K562 (cell line): ENCODE results near the gene RHOBTB3. TPM values are rescaled to one million over a fixed set of nuclear protein-coding genes. Genes with fewer than 3 reads are reported as not detected.
A peak's percentile ranks its signal among the peaks of the same experiment; 100 is the strongest.

Experiments
- CBFA2T3 ChIP-seq: fragments of 450-650 bp; IDR thresholded peaks from 2 replicates; pipeline ENCODE4 v1.6.1; 2017
- CREM ChIP-seq: IDR thresholded peaks from 2 replicates; pipeline ENCODE4 v1.6.1; 2014; ENCODE audit warnings: antibody characterized with exemption, low read depth
- HDGF ChIP-seq: fragments of 450-650 bp; IDR thresholded peaks from 2 replicates; pipeline ENCODE4 v1.6.1; 2016
- MXI1 ChIP-seq: IDR thresholded peaks from 2 replicates; pipeline ENCODE4 v1.6.1; 2011; ENCODE audit warnings: low read depth, mild to moderate bottlenecking, improper control_type of control experiment, low read length
- MYBL2 ChIP-seq, 2 experiments: fragments of 450-650 bp in 1 of 2; sonication (generic) in 1 of 2; formaldehyde crosslinking in 1 of 2; IDR thresholded peaks; 2 replicates each; pipeline versions ENCODE4 v1.6.1 to v1.8.1; 2017 to 2022; ENCODE audit warnings: borderline replicate concordance in 1 of 2, inconsistent platforms in 1 of 2, low read depth in 1 of 2, mild to moderate bottlenecking in 1 of 2, missing genetic modification reagents in 1 of 2, moderate library complexity in 1 of 2
- PBX2 ChIP-seq, 2 experiments: IDR thresholded peaks in 1 of 2; conservative IDR thresholded peaks in 1 of 2; 2 replicates each; pipeline ENCODE4 v1.6.1; 2016; ENCODE audit warnings: low read depth in 2 of 2, mild to moderate bottlenecking in 1 of 2, missing compliant biosample characterization in 1 of 2, missing genetic modification characterization in 1 of 2, moderate library complexity in 1 of 2
- RAD51 ChIP-seq: fragments of 450-650 bp; IDR thresholded peaks from 2 replicates; pipeline ENCODE4 v1.7.1; 2016; ENCODE audit warnings: low read depth, mild to moderate bottlenecking, borderline replicate concordance
- SMAD3 ChIP-seq: fragments of 450-650 bp; formaldehyde crosslinking; conservative IDR thresholded peaks from 2 replicates; pipeline ENCODE4 v1.4.0; 2020; ENCODE audit warnings: mild to moderate bottlenecking
- SMARCA4 ChIP-seq: fragments of 450-650 bp; IDR thresholded peaks from 2 replicates; pipeline ENCODE4 v1.6.1; 2016
- SMARCE1 ChIP-seq: fragments of 450-650 bp; IDR thresholded peaks from 2 replicates; pipeline ENCODE4 v1.7.1; 2016; ENCODE audit warnings: mild to moderate bottlenecking
- ZNF311 ChIP-seq: fragments of 250-450 bp; sonication (Bioruptor Pico); IDR thresholded peaks from 2 replicates; pipeline ENCODE4 v1.4.0; 2020; ENCODE audit warnings: mild to moderate bottlenecking, moderate library complexity
- ZNF586 ChIP-seq: fragments of 450-650 bp; formaldehyde crosslinking; conservative IDR thresholded peaks from 2 replicates; pipeline ENCODE4 v1.4.0; 2020; ENCODE audit warnings: mild to moderate bottlenecking, moderate library complexity
- ZNF707 ChIP-seq: fragments of 250-450 bp; sonication (Bioruptor Pico); conservative IDR thresholded peaks from 2 replicates; pipeline ENCODE4 v1.8.0; 2022; ENCODE audit warnings: inconsistent platforms, mild to moderate bottlenecking, moderate library complexity
- polyA plus RNA-seq, 8 experiments: library from polyadenylated mRNA; depleted of rRNA in 4 of 8; stranded (reverse) in 5 of 8; unstranded in 3 of 8; fragments of >200 nt; fragmentation: Nextera tagmentation in 2 of 8; fragmentation: Illumina TruSeq in 1 of 8; extraction: Ambion mirVana in 2 of 8; extraction: Trizol in 1 of 8; gene quantifications; 2 replicates each; pipeline versions ENCODE4 v1.2.1 to v1.2.3, GENCODE V29; 2011 to 2014; ENCODE audit warnings: inconsistent platforms in 1 of 8, missing spikeins in 1 of 8
- total RNA-seq, 7 experiments: library from RNA; depleted of rRNA in 6 of 7; stranded (reverse); fragments of >200 nt in 6 of 7; fragmentation: Illumina TruSeq in 2 of 7; extraction: Trizol in 2 of 7; gene quantifications; 2 replicates each; pipeline versions ENCODE4 v1.2.1 to v1.2.3, GENCODE V29; 2011 to 2021; ENCODE audit warnings: low replicate concordance in 1 of 7
- TF ChIP-seq, protein P1 (sequence below): fragments of 200-400 bp; formaldehyde crosslinking; IDR thresholded peaks from 2 replicates; pipeline ENCODE4 v1.6.1; 2017; ENCODE audit warnings: mild to moderate bottlenecking, low read depth, low read length, moderate library complexity
- TF ChIP-seq, protein P2 (sequence below): sonication (generic); IDR thresholded peaks from 2 replicates; pipeline ENCODE4 v1.6.1; 2016
- TF ChIP-seq, protein P3 (sequence below): fragments of 250-450 bp; sonication (Bioruptor Pico); IDR thresholded peaks from 2 replicates; pipeline ENCODE4 v1.5.0; 2020; ENCODE audit warnings: mild to moderate bottlenecking
- TF ChIP-seq, protein P4 (sequence below): fragments of 450-650 bp; formaldehyde crosslinking; IDR thresholded peaks from 2 replicates; pipeline ENCODE4 v1.4.0; 2020; ENCODE audit warnings: mild to moderate bottlenecking, moderate library complexity

Gene RHOBTB3
- total and polyA plus RNA-seq, 9 of the 15 experiments (the other 6 are each of a cell fraction or from before 2014, with no cell fraction given), result 39.7 to 143 (median 115) TPM

- TF ChIP-seq, protein P1, sequence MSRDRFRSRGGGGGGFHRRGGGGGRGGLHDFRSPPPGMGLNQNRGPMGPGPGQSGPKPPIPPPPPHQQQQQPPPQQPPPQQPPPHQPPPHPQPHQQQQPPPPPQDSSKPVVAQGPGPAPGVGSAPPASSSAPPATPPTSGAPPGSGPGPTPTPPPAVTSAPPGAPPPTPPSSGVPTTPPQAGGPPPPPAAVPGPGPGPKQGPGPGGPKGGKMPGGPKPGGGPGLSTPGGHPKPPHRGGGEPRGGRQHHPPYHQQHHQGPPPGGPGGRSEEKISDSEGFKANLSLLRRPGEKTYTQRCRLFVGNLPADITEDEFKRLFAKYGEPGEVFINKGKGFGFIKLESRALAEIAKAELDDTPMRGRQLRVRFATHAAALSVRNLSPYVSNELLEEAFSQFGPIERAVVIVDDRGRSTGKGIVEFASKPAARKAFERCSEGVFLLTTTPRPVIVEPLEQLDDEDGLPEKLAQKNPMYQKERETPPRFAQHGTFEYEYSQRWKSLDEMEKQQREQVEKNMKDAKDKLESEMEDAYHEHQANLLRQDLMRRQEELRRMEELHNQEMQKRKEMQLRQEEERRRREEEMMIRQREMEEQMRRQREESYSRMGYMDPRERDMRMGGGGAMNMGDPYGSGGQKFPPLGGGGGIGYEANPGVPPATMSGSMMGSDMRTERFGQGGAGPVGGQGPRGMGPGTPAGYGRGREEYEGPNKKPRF, result no peak
- TF ChIP-seq, protein P2, sequence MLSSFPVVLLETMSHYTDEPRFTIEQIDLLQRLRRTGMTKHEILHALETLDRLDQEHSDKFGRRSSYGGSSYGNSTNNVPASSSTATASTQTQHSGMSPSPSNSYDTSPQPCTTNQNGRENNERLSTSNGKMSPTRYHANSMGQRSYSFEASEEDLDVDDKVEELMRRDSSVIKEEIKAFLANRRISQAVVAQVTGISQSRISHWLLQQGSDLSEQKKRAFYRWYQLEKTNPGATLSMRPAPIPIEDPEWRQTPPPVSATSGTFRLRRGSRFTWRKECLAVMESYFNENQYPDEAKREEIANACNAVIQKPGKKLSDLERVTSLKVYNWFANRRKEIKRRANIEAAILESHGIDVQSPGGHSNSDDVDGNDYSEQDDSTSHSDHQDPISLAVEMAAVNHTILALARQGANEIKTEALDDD, result peak; percentile 80; the same call in 1 of the 2 replicates
- TF ChIP-seq ZNF586 (CRISPR knock-in tag) (no peak), CBFA2T3 (peak; percentile 23; the same call in 1 of the 2 replicates), RAD51 (no peak), SMAD3 (CRISPR knock-in tag) (no peak), MXI1 (no peak), SMARCE1 (peak; percentile 90), CREM (peak; percentile 30; the same call in 1 of the 2 replicates), PBX2 (CRISPR knock-in tag; IDR thresholded peaks at IDR 0.05; ENCODE audit: low read depth) (no peak), PBX2 (tag; conservative IDR thresholded peaks at IDR 0.05; ENCODE audit: low read depth) (no peak), HDGF (no peak), ZNF311 (CRISPR knock-in tag) (no peak), MYBL2 (IDR thresholded peaks at IDR 0.05; ENCODE audit: low read depth) (no peak), MYBL2 (CRISPR knock-in tag; IDR thresholded peaks at IDR 0.05; ENCODE audit: borderline replicate concordance) (no peak), SMARCA4 (peak; percentile 87), ZNF707 (CRISPR knock-in tag) (no peak)
- TF ChIP-seq, protein P3, sequence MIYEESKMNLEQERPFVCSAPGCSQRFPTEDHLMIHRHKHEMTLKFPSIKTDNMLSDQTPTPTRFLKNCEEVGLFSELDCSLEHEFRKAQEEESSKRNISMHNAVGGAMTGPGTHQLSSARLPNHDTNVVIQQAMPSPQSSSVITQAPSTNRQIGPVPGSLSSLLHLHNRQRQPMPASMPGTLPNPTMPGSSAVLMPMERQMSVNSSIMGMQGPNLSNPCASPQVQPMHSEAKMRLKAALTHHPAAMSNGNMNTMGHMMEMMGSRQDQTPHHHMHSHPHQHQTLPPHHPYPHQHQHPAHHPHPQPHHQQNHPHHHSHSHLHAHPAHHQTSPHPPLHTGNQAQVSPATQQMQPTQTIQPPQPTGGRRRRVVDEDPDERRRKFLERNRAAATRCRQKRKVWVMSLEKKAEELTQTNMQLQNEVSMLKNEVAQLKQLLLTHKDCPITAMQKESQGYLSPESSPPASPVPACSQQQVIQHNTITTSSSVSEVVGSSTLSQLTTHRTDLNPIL (CRISPR knock-in tag), result no peak
- TF ChIP-seq, protein P4, sequence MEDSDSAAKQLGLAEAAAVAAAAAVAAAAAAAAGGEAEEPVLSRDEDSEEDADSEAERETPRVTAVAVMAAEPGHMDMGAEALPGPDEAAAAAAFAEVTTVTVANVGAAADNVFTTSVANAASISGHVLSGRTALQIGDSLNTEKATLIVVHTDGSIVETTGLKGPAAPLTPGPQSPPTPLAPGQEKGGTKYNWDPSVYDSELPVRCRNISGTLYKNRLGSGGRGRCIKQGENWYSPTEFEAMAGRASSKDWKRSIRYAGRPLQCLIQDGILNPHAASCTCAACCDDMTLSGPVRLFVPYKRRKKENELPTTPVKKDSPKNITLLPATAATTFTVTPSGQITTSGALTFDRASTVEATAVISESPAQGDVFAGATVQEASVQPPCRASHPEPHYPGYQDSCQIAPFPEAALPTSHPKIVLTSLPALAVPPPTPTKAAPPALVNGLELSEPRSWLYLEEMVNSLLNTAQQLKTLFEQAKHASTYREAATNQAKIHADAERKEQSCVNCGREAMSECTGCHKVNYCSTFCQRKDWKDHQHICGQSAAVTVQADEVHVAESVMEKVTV (CRISPR knock-in tag), result no peak
Measured at GRCh38 chr5:95723632-95724369, 7.3 kb upstream of the RHOBTB3 start (continued).
